ENCODE results near the gene ARPP19.
A peak's percentile ranks its signal among the peaks of the same experiment; 100 is the strongest.

The ARPP19 gene

DNA sequence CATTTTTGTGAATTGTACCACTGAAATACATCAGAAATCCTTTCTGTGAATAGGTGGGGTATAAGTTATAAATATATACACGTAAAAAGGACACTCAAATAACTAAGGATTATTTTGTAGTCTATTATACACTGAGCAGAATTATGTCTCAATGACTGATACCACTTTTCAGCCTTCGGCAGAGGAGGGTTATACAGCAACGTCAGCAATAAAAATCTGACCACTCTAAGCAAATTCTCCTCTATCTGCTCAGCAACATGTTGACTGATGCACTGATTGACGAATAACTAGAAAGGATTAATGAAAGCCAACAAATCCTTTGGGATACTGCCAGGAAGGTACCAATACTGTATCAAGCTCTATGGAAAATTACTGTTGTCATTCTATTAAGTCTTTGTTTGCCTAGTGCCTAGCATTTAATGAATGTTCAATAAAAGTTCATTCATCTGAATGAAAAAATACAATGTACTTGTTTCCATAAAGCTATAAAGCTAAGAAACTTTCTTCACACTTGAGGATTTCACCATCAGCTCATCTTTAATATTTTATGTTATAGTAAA lies 5.2 kb downstream of the ARPP19 start:
- Histone ChIP-seq H3K9me2 (replicated peaks; ENCODE audit: control insufficient read depth, low read length) (no peaks in the 10 kb centered on the region), H3K36me3 (ENCODE audit: control insufficient read depth, low read length) (peaks cover 69% of the 10 kb centered on the region), H3K4me3 (ENCODE audit: low read length) (no peak overlapping the region), H3K27ac (ENCODE audit: low read depth, low read length) (no peak overlapping the region), H3K4me2 (ENCODE audit: low read length) (no peak overlapping the region), H3K27me3 (ENCODE audit: control insufficient read depth, low read length) (no peaks in the 10 kb centered on the region), H4K20me1 (ENCODE audit: control insufficient read depth, insufficient read depth, low read depth, low read length) (peaks cover 49% of the 10 kb centered on the region), H3F3A (ENCODE audit: control insufficient read depth, insufficient read depth) (no peaks in the 10 kb centered on the region), H3K4me1 (ENCODE audit: control insufficient read depth, low read length) (peaks cover 52% of the 10 kb centered on the region), H3K79me2 (ENCODE audit: control insufficient read depth, low read length) (peaks cover 100% of the 10 kb centered on the region), H3K9me3 (ENCODE audit: control insufficient read depth, insufficient read depth, low read length) (no peaks in the 10 kb centered on the region)
- TF ChIP-seq EZH2phosphoT487 (IDR thresholded peaks at IDR 0.05; ENCODE audit: borderline replicate concordance, low read length) (no peak), CTCF (IDR thresholded peaks at IDR 0.05; ENCODE audit: low read depth, low read length, poor library complexity, severe bottlenecking) (no peak)

GRCh38 chr15:52559575-52559974 lies 9.3 kb downstream of the ARPP19 start:
- Histone ChIP-seq H3K27ac (ENCODE audit: low read depth, low read length) (no peak overlapping the region), H3K4me2 (ENCODE audit: low read length) (0 out of 2 replicates have a peak overlapping the region, but pooled peaks have one; percentile 28), H3K4me3 (ENCODE audit: low read length) (no peak overlapping the region), H3K9me3 (ENCODE audit: control insufficient read depth, insufficient read depth, low read length) (no peaks in the 10 kb centered on the region), H3K4me1 (ENCODE audit: control insufficient read depth, low read length) (peaks cover 45% of the 10 kb centered on the region), H3K79me2 (ENCODE audit: control insufficient read depth, low read length) (peaks cover 98% of the 10 kb centered on the region), H3K27me3 (ENCODE audit: control insufficient read depth, low read length) (no peaks in the 10 kb centered on the region), H4K20me1 (ENCODE audit: control insufficient read depth, insufficient read depth, low read depth, low read length) (peaks cover 35% of the 10 kb centered on the region), H3F3A (ENCODE audit: control insufficient read depth, insufficient read depth) (peaks cover 6% of the 10 kb centered on the region; the same call in 1 of the 2 replicates), H3K9me2 (replicated peaks; ENCODE audit: control insufficient read depth, low read length) (no peaks in the 10 kb centered on the region), H3K36me3 (ENCODE audit: control insufficient read depth, low read length) (peaks cover 73% of the 10 kb centered on the region)
- TF ChIP-seq EZH2phosphoT487 (IDR thresholded peaks at IDR 0.05; ENCODE audit: borderline replicate concordance, low read length) = no peak
- TF ChIP-seq CTCF (IDR thresholded peaks at IDR 0.05; ENCODE audit: low read depth, low read length, poor library complexity, severe bottlenecking) = no peak

GRCh38 chr15:52559022-52559421 lies 9.8 kb downstream of the ARPP19 start:
- no peaks in the 10 kb centered on the region for H3K27me3 ChIP-seq (ENCODE audit: control insufficient read depth, low read length)
- no peak for TF ChIP-seq EZH2phosphoT487 (IDR thresholded peaks at IDR 0.05; ENCODE audit: borderline replicate concordance, low read length)
- no peak for TF ChIP-seq CTCF (IDR thresholded peaks at IDR 0.05; ENCODE audit: low read depth, low read length, poor library complexity, severe bottlenecking)
- peaks cover 73% of the 10 kb centered on the region for H3K36me3 ChIP-seq (ENCODE audit: control insufficient read depth, low read length)
- no peaks in the 10 kb centered on the region for H3K9me2 ChIP-seq (replicated peaks; ENCODE audit: control insufficient read depth, low read length)
- no peak overlapping the region for H3K4me3 ChIP-seq (ENCODE audit: low read length)
- H4K20me1 ChIP-seq (ENCODE audit: control insufficient read depth, insufficient read depth, low read depth, low read length) = peaks cover 30% of the 10 kb centered on the region
- peaks cover 46% of the 10 kb centered on the region for H3K4me1 ChIP-seq (ENCODE audit: control insufficient read depth, low read length)
- H3K79me2 ChIP-seq (ENCODE audit: control insufficient read depth, low read length) = peaks cover 97% of the 10 kb centered on the region
- no peaks in the 10 kb centered on the region for H3K9me3 ChIP-seq (ENCODE audit: control insufficient read depth, insufficient read depth, low read length)
- H3F3A ChIP-seq (ENCODE audit: control insufficient read depth, insufficient read depth) = peaks cover 6% of the 10 kb centered on the region; the same call in 1 of the 2 replicates
- no peak overlapping the region for H3K27ac ChIP-seq (ENCODE audit: low read depth, low read length)
- 0 out of 2 replicates have a peak overlapping the region, but pooled peaks have one; percentile 28 for H3K4me2 ChIP-seq (ENCODE audit: low read length)
